Measurements from ENCODE around the gene NDUFC1. TPM values are rescaled to one million over a fixed set of nuclear protein-coding genes. Genes with fewer than 3 reads are reported as not detected.
A peak's percentile ranks its signal among the peaks of the same experiment; 100 is the strongest.

Gene NDUFC1
- total RNA-seq, 1 donor from 2014 or later = 47.5 TPM

- Histone ChIP-seq H3K27ac (ENCODE audit: low read depth, low read length) (no peak overlapping the region), H3K9me3 (ENCODE audit: control insufficient read depth in 3 of 3, low read length in 3 of 3) (no peaks in the 10 kb centered on the region), H3K36me3 (ENCODE audit: control insufficient read depth in 3 of 3, insufficient read depth in 3 of 3, low read length in 3 of 3) (no peaks in the 10 kb centered on the region), H3K4me1 (ENCODE audit: control insufficient read depth in 3 of 3, insufficient read depth in 3 of 3, low read length in 3 of 3) (peaks cover 7 to 12% (median 11%) of the 10 kb centered on the region in 3 donors), H3K4me3 (ENCODE audit: low read length in 3 of 3) (peak overlapping the region; percentile 2 to 66 (median 64)), H3K9ac (ENCODE audit: low read depth in 1 of 3, low read length in 3 of 3) (peak overlapping the region in 1 of 3 donors; percentile 48), H3K27me3 (ENCODE audit: control insufficient read depth in 3 of 3, insufficient read depth in 3 of 3, low read length in 3 of 3) (peaks cover 4 to 24% (median 22%) of the 10 kb centered on the region in 3 donors)
These were observed 23.1 kb downstream of the NDUFC1 start for GRCh38 chr4:139278912-139279759.

- H3K36me3 ChIP-seq (ENCODE audit: control insufficient read depth in 3 of 3, insufficient read depth in 3 of 3, low read length in 3 of 3) = no peaks in the 10 kb centered on the region
- H3K4me1 ChIP-seq (ENCODE audit: control insufficient read depth in 3 of 3, insufficient read depth in 3 of 3, low read length in 3 of 3) = peaks cover 7 to 12% (median 11%) of the 10 kb centered on the region in 3 donors
- H3K27me3 ChIP-seq (ENCODE audit: control insufficient read depth in 3 of 3, insufficient read depth in 3 of 3, low read length in 3 of 3) = peaks cover 4 to 24% (median 22%) of the 10 kb centered on the region in 3 donors
- H3K9me3 ChIP-seq (ENCODE audit: control insufficient read depth in 3 of 3, low read length in 3 of 3) = no peaks in the 10 kb centered on the region
- H3K27ac ChIP-seq (ENCODE audit: low read depth, low read length) = no peak overlapping the region
- H3K9ac ChIP-seq (ENCODE audit: low read depth in 1 of 3, low read length in 3 of 3) = no peak overlapping the region
- H3K4me3 ChIP-seq (ENCODE audit: low read length in 3 of 3) = no peak overlapping the region
These were observed 23.8 kb downstream of the NDUFC1 start for GRCh38 chr4:139278485-139278884.

GRCh38 chr4:139275281-139275735 lies 27.0 kb downstream of the NDUFC1 start:
- Histone ChIP-seq H3K36me3 (ENCODE audit: control insufficient read depth in 3 of 3, insufficient read depth in 3 of 3, low read length in 3 of 3) (no peaks in the 10 kb centered on the region), H3K4me1 (ENCODE audit: control insufficient read depth in 3 of 3, insufficient read depth in 3 of 3, low read length in 3 of 3) (peaks cover 7 to 12% (median 11%) of the 10 kb centered on the region in 3 donors), H3K27ac (ENCODE audit: low read depth, low read length) (no peak overlapping the region), H3K27me3 (ENCODE audit: control insufficient read depth in 3 of 3, insufficient read depth in 3 of 3, low read length in 3 of 3) (peaks cover 4 to 24% (median 20%) of the 10 kb centered on the region in 3 donors), H3K4me3 (ENCODE audit: low read length in 3 of 3) (no peak overlapping the region), H3K9me3 (ENCODE audit: control insufficient read depth in 3 of 3, low read length in 3 of 3) (no peaks in the 10 kb centered on the region), H3K9ac (ENCODE audit: low read depth in 1 of 3, low read length in 3 of 3) (no peak overlapping the region)

- H3K4me1 ChIP-seq (ENCODE audit: control insufficient read depth in 3 of 3, insufficient read depth in 3 of 3, low read length in 3 of 3) = peaks cover 5 to 8% (median 6%) of the 10 kb centered on the region in 3 donors
- no peak overlapping the region for H3K27ac ChIP-seq (ENCODE audit: low read depth, low read length)
- H3K4me3 ChIP-seq (ENCODE audit: low read length in 3 of 3) = no peak overlapping the region
- no peak overlapping the region for H3K9ac ChIP-seq (ENCODE audit: low read depth in 1 of 3, low read length in 3 of 3)
- no peaks in the 10 kb centered on the region for H3K9me3 ChIP-seq (ENCODE audit: control insufficient read depth in 3 of 3, low read length in 3 of 3)
- peaks cover 3 to 18% (median 16%) of the 10 kb centered on the region in 3 donors for H3K27me3 ChIP-seq (ENCODE audit: control insufficient read depth in 3 of 3, insufficient read depth in 3 of 3, low read length in 3 of 3)
- H3K36me3 ChIP-seq (ENCODE audit: control insufficient read depth in 3 of 3, insufficient read depth in 3 of 3, low read length in 3 of 3) = no peaks in the 10 kb centered on the region
These were observed 27.5 kb downstream of the NDUFC1 start for GRCh38 chr4:139274790-139275189.

- H3K9ac ChIP-seq (ENCODE audit: low read depth in 1 of 3, low read length in 3 of 3) = no peak overlapping the region
- peaks cover 0 to under 1% (median 0%) of the 10 kb centered on the region in 3 donors for H3K4me1 ChIP-seq (ENCODE audit: control insufficient read depth in 3 of 3, insufficient read depth in 3 of 3, low read length in 3 of 3)
- no peak overlapping the region for H3K4me3 ChIP-seq (ENCODE audit: low read length in 3 of 3)
- no peaks in the 10 kb centered on the region for H3K36me3 ChIP-seq (ENCODE audit: control insufficient read depth in 3 of 3, insufficient read depth in 3 of 3, low read length in 3 of 3)
- H3K27ac ChIP-seq (ENCODE audit: low read depth, low read length) = no peak overlapping the region
- peaks cover 0 to 9% (median 6%) of the 10 kb centered on the region in 3 donors for H3K27me3 ChIP-seq (ENCODE audit: control insufficient read depth in 3 of 3, insufficient read depth in 3 of 3, low read length in 3 of 3)
- no peaks in the 10 kb centered on the region for H3K9me3 ChIP-seq (ENCODE audit: control insufficient read depth in 3 of 3, low read length in 3 of 3)
These were observed 28.4 kb downstream of the NDUFC1 start for GRCh38 chr4:139273835-139274234.

GRCh38 chr4:139267301-139267700 lies 35.0 kb downstream of the NDUFC1 start:
- peaks cover 4 to 6% (median 6%) of the 10 kb centered on the region in 3 donors for H3K4me1 ChIP-seq (ENCODE audit: control insufficient read depth in 3 of 3, insufficient read depth in 3 of 3, low read length in 3 of 3)
- H3K36me3 ChIP-seq (ENCODE audit: control insufficient read depth in 3 of 3, insufficient read depth in 3 of 3, low read length in 3 of 3) = no peaks in the 10 kb centered on the region
- H3K27me3 ChIP-seq (ENCODE audit: control insufficient read depth in 3 of 3, insufficient read depth in 3 of 3, low read length in 3 of 3) = no peaks in the 10 kb centered on the region
- no peak overlapping the region for H3K27ac ChIP-seq (ENCODE audit: low read depth, low read length)
- no peak overlapping the region for H3K9ac ChIP-seq (ENCODE audit: low read depth in 1 of 3, low read length in 3 of 3)
- H3K4me3 ChIP-seq (ENCODE audit: low read length in 3 of 3) = no peak overlapping the region
- H3K9me3 ChIP-seq (ENCODE audit: control insufficient read depth in 3 of 3, low read length in 3 of 3) = no peaks in the 10 kb centered on the region

GRCh38 chr4:139266583-139267257 lies 35.6 kb downstream of the NDUFC1 start:
- H3K9ac ChIP-seq (ENCODE audit: low read depth in 1 of 3, low read length in 3 of 3) = peak overlapping the region in 2 of 3 donors; percentile 54 to 75
- H3K27ac ChIP-seq (ENCODE audit: low read depth, low read length) = peak overlapping the region; percentile 4
- H3K4me1 ChIP-seq (ENCODE audit: control insufficient read depth in 3 of 3, insufficient read depth in 3 of 3, low read length in 3 of 3) = peaks cover 4 to 6% (median 6%) of the 10 kb centered on the region in 3 donors
- H3K27me3 ChIP-seq (ENCODE audit: control insufficient read depth in 3 of 3, insufficient read depth in 3 of 3, low read length in 3 of 3) = no peaks in the 10 kb centered on the region
- H3K4me3 ChIP-seq (ENCODE audit: low read length in 3 of 3) = peak overlapping the region; percentile 62 to 78 (median 68)
- no peaks in the 10 kb centered on the region for H3K9me3 ChIP-seq (ENCODE audit: control insufficient read depth in 3 of 3, low read length in 3 of 3)
- no peaks in the 10 kb centered on the region for H3K36me3 ChIP-seq (ENCODE audit: control insufficient read depth in 3 of 3, insufficient read depth in 3 of 3, low read length in 3 of 3)

- peak overlapping the region; percentile 62 to 78 (median 68) for H3K4me3 ChIP-seq (ENCODE audit: low read length in 3 of 3)
- no peaks in the 10 kb centered on the region for H3K27me3 ChIP-seq (ENCODE audit: control insufficient read depth in 3 of 3, insufficient read depth in 3 of 3, low read length in 3 of 3)
- H3K4me1 ChIP-seq (ENCODE audit: control insufficient read depth in 3 of 3, insufficient read depth in 3 of 3, low read length in 3 of 3) = peaks cover 4 to 6% (median 6%) of the 10 kb centered on the region in 3 donors
- H3K9me3 ChIP-seq (ENCODE audit: control insufficient read depth in 3 of 3, low read length in 3 of 3) = no peaks in the 10 kb centered on the region
- H3K36me3 ChIP-seq (ENCODE audit: control insufficient read depth in 3 of 3, insufficient read depth in 3 of 3, low read length in 3 of 3) = no peaks in the 10 kb centered on the region
- H3K27ac ChIP-seq (ENCODE audit: low read depth, low read length) = peak overlapping the region; percentile 4
- peak overlapping the region in 2 of 3 donors; percentile 54 to 75 for H3K9ac ChIP-seq (ENCODE audit: low read depth in 1 of 3, low read length in 3 of 3)
These were observed 36.1 kb downstream of the NDUFC1 start for GRCh38 chr4:139266208-139266582.

- peaks cover 4 to 6% (median 6%) of the 10 kb centered on the region in 3 donors for H3K4me1 ChIP-seq (ENCODE audit: control insufficient read depth in 3 of 3, insufficient read depth in 3 of 3, low read length in 3 of 3)
- H3K9ac ChIP-seq (ENCODE audit: low read depth in 1 of 3, low read length in 3 of 3) = no peak overlapping the region
- H3K27ac ChIP-seq (ENCODE audit: low read depth, low read length) = no peak overlapping the region
These were observed 36.6 kb downstream of the NDUFC1 start for GRCh38 chr4:139265654-139266053.

GRCh38 chr4:139256349-139256748 lies 45.9 kb downstream of the NDUFC1 start:
- Histone ChIP-seq H3K4me3 (ENCODE audit: low read length in 3 of 3) (no peak overlapping the region), H3K27me3 (ENCODE audit: control insufficient read depth in 3 of 3, insufficient read depth in 3 of 3, low read length in 3 of 3) (no peaks in the 10 kb centered on the region), H3K27ac (ENCODE audit: low read depth, low read length) (no peak overlapping the region), H3K9me3 (ENCODE audit: control insufficient read depth in 3 of 3, low read length in 3 of 3) (no peaks in the 10 kb centered on the region), H3K4me1 (ENCODE audit: control insufficient read depth in 3 of 3, insufficient read depth in 3 of 3, low read length in 3 of 3) (no peaks in the 10 kb centered on the region), H3K36me3 (ENCODE audit: control insufficient read depth in 3 of 3, insufficient read depth in 3 of 3, low read length in 3 of 3) (no peaks in the 10 kb centered on the region), H3K9ac (ENCODE audit: low read depth in 1 of 3, low read length in 3 of 3) (no peak overlapping the region)

More at GRCh38 chr4:139265654-139266053, 36.6 kb downstream of the NDUFC1 start:
- Histone ChIP-seq H3K9me3 (ENCODE audit: control insufficient read depth in 3 of 3, low read length in 3 of 3) (no peaks in the 10 kb centered on the region), H3K36me3 (ENCODE audit: control insufficient read depth in 3 of 3, insufficient read depth in 3 of 3, low read length in 3 of 3) (no peaks in the 10 kb centered on the region), H3K4me3 (ENCODE audit: low read length in 3 of 3) (no peak overlapping the region), H3K27me3 (ENCODE audit: control insufficient read depth in 3 of 3, insufficient read depth in 3 of 3, low read length in 3 of 3) (no peaks in the 10 kb centered on the region)
